OCI-LY3 (cell line): Measurements from ENCODE around the gene CLK1.

ENCODE experiments used
- H2AFZ ChIP-seq: fragments of 200-600, 300-600 bp; shearing (Covaris generic); 2 replicates; pipeline ENCODE4 v1.6.0; 2014; ENCODE audit warnings: antibody characterized with exemption, low read depth, low read length
- H3K27ac ChIP-seq: fragments of 200-600, 300-600 bp; sonication (generic); 2 replicates; pipeline ENCODE4 v1.5.1; 2014; ENCODE audit warnings: mild to moderate bottlenecking, low read length, moderate library complexity, mixed read lengths
- H3K27me3 ChIP-seq: fragments of 200-600, 300-600 bp; sonication (generic); 2 replicates; pipeline ENCODE4 v1.6.1; 2014; ENCODE audit warnings: low read depth, low read length, mixed read lengths
- H3K36me3 ChIP-seq: fragments of 200-600, 300-600 bp; sonication (generic); replicated peaks from 2 replicates; pipeline ENCODE3; 2014; ENCODE audit warnings: low read depth, low read length, mixed read lengths
- H3K4me1 ChIP-seq: fragments of 300-600, 200-600 bp; sonication (generic); 2 replicates; pipeline ENCODE4 v1.6.1; 2014; ENCODE audit warnings: low read length, mixed read lengths
- H3K4me2 ChIP-seq: fragments of 200-600, 300-600 bp; sonication (generic); 2 replicates; pipeline ENCODE4 v1.6.1; 2014; ENCODE audit warnings: low read length, mixed read lengths
- H3K4me3 ChIP-seq: fragments of 300-600, 200-600 bp; sonication (generic); 2 replicates; pipeline ENCODE4 v1.5.1; 2014; ENCODE audit warnings: antibody characterized with exemption, mild to moderate bottlenecking, low read length, moderate library complexity
- H3K79me2 ChIP-seq: fragments of 300-600, 200-600 bp; shearing (Covaris generic); 2 replicates; pipeline ENCODE4 v1.6.1; 2014; ENCODE audit warnings: mild to moderate bottlenecking, low read length, mixed read lengths
- H3K9ac ChIP-seq: fragments of 300-600, 200-600 bp; shearing (Covaris generic); 2 replicates; pipeline ENCODE4 v1.6.0; 2014; ENCODE audit warnings: mild to moderate bottlenecking, low read length, moderate library complexity
- H3K9me3 ChIP-seq: fragments of 200-600, 300-600 bp; shearing (Covaris generic); 2 replicates; pipeline ENCODE4 v1.6.1; 2014; ENCODE audit warnings: low read length, mixed read lengths; ENCODE audit not compliant: insufficient read depth
- H4K20me1 ChIP-seq: fragments of 200-600, 300-600 bp; sonication (generic); 2 replicates; pipeline ENCODE4 v1.6.1; 2016; ENCODE audit warnings: low read length, mixed read lengths; ENCODE audit not compliant: insufficient read depth
- CTCF ChIP-seq: fragments of 200-600, 300-600 bp; sonication (generic); IDR thresholded peaks from 2 replicates; pipeline ENCODE4 v1.5.1; 2014; ENCODE audit warnings: antibody characterized with exemption, low read length, low read depth
- EZH2phosphoT487 ChIP-seq: fragments of 200-600 bp; shearing (Covaris generic); IDR thresholded peaks from 2 replicates; pipeline ENCODE4 v1.6.1; 2018; ENCODE audit warnings: antibody characterized with exemption, mixed run types, low read depth

The CLK1 gene

GRCh38 chr2:200869014-200869413 is 4.6 kb upstream of the CLK1 start:
- Histone ChIP-seq H3K27me3 (no peaks in the 10 kb centered on the region), H3K4me1 (peaks cover 5% of the 10 kb centered on the region), H3K79me2 (peaks cover 5% of the 10 kb centered on the region), H3K9ac (no peak overlapping the region), H3K36me3 (peaks cover 11% of the 10 kb centered on the region), H4K20me1 (no peaks in the 10 kb centered on the region), H3K27ac (no peak overlapping the region), H2AFZ (no peak overlapping the region), H3K9me3 (no peaks in the 10 kb centered on the region), H3K4me3 (no peak overlapping the region), H3K4me2 (no peak overlapping the region)
- TF ChIP-seq EZH2phosphoT487 (no peak), CTCF (no peak)

- Histone ChIP-seq H3K36me3 (peaks cover 43% of the 10 kb centered on the region), H3K79me2 (peaks cover 57% of the 10 kb centered on the region)
These were observed 679 bp downstream of the CLK1 start for GRCh38 chr2:200863782-200864175.

GRCh38 chr2:200862532-200863000 is 1.9 kb downstream of the CLK1 start:
- Histone ChIP-seq H3K4me3 (peak overlapping the region; percentile 85), H3K9me3 (no peaks in the 10 kb centered on the region), H3K4me1 (peaks cover 18% of the 10 kb centered on the region), H3K9ac (peak overlapping the region; percentile 95), H3K36me3 (peaks cover 55% of the 10 kb centered on the region), H2AFZ (no peak overlapping the region), H3K4me2 (peak overlapping the region; percentile 70), H4K20me1 (peaks cover 42% of the 10 kb centered on the region), H3K79me2 (peaks cover 69% of the 10 kb centered on the region), H3K27me3 (no peaks in the 10 kb centered on the region), H3K27ac (peak overlapping the region; percentile 87)
- TF ChIP-seq CTCF (no peak), EZH2phosphoT487 (no peak)

More at GRCh38 chr2:200863782-200864175, 679 bp downstream of the CLK1 start:
- Histone ChIP-seq H4K20me1 (peaks cover 41% of the 10 kb centered on the region), H3K4me1 (peaks cover 18% of the 10 kb centered on the region), H3K27me3 (no peaks in the 10 kb centered on the region), H3K4me3 (peak overlapping the region; percentile 85), H3K4me2 (peak overlapping the region; percentile 70), H3K27ac (peak overlapping the region; percentile 87), H3K9ac (peak overlapping the region; percentile 95), H2AFZ (no peak overlapping the region), H3K9me3 (no peaks in the 10 kb centered on the region)
- TF ChIP-seq EZH2phosphoT487 (no peak), CTCF (no peak)

GRCh38 chr2:200861617-200862155 is 2.8 kb downstream of the CLK1 start:
- peaks cover 78% of the 10 kb centered on the region for H3K79me2 ChIP-seq
- H3K4me2 ChIP-seq = peak overlapping the region; percentile 70
- peaks cover 47% of the 10 kb centered on the region for H4K20me1 ChIP-seq
- TF ChIP-seq CTCF (no peak), EZH2phosphoT487 (no peak)
- no peaks in the 10 kb centered on the region for H3K9me3 ChIP-seq
- H3K9ac ChIP-seq = peak overlapping the region; percentile 32; the same call in 1 of the 2 replicates
- no peak overlapping the region for H3K27ac ChIP-seq
- no peaks in the 10 kb centered on the region for H3K27me3 ChIP-seq
- H2AFZ ChIP-seq = no peak overlapping the region
- peaks cover 18% of the 10 kb centered on the region for H3K4me1 ChIP-seq
- H3K4me3 ChIP-seq = peak overlapping the region; percentile 85
- peaks cover 64% of the 10 kb centered on the region for H3K36me3 ChIP-seq
